GM21390 (cell line): ENCODE measurements around the gene C18orf54.
"Not testable (repeated sequence)": the region's sequence is repeated elsewhere in the genome, so short reads cannot be mapped to it uniquely, and the experiment has no call there.

Experiments used
- ATAC-seq: cut with Tn5 transposase; IDR thresholded peaks from one replicate; pipeline ENCODE4 v1.9.1; 2021; ENCODE audit not compliant: unreplicated experiment

Gene C18orf54

DNA sequence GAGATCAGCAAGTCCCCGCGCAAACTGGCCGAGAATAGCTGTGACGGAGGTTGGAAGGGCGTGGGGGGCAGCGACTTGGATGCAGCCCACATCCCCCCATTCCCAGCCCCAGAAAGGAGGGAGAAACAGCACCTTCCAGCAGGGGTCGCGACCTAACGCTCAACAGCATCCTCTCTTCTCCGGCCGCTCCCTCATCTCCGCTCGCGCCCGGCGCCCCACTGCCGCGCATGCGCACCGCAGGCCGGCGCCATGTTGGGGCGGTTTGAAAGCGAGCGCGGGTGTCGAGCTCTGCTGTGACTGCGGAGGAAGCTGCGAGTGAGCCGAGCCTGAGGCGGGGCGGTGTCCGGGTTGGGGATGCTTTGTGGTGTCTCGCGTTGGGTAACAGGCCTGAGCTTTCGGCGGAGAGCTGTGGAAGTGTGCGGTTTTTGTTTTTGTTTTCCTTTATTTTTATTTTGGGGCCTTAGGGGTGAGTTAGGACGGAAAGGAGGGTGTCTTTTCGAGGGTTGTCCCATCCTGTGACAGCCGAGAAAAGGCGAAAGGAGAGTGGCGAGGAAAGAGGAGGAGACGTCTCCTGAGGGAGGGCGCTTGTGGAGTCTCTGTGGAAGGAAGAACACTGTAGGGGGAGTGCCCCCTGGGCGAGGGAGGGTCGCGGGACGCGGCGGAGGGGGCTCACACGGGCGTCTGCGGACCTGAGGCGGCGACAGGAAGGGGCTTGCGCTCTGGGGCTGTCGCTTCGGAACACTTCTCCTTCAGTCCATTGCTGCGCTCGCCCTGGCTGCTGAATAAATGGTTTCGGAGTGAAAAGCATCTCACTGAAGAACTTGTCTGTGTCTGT, at the start of gene C18orf54, which contains the start of gene STARD6:
Gene C18orf54, plus strand, starts transcription at position 247 of the 835 bp plus-strand sequence. CDS start 2,667 bp downstream, outside the sequence.
Gene STARD6, minus strand, starts transcription at position 199 of the 835 bp plus-strand sequence. CDS start 3,285 bp downstream, outside the sequence.
- peak; percentile 93 for ATAC-seq

DNA sequence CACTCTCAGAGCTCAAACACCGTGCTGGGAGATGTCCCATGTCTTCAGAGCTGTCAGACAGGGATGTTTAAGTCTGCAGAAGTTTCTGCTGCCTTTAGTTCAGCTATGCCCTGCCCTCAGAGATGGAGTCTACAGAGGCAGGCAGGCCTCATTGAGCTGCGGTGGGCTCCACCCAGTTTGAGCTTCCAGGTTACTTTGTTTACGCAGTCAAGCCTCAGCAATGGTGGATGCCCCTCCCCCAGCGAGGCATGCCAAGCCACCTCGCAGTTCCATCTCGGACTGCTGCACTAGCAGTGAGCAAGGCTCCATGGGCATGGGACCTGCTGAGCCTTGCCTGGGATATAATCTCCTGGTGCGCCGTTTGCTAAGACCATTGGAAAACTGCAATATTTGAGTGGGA, 48.1 kb upstream of the C18orf54 start:
- ATAC-seq, result not testable (repeated sequence)

DNA sequence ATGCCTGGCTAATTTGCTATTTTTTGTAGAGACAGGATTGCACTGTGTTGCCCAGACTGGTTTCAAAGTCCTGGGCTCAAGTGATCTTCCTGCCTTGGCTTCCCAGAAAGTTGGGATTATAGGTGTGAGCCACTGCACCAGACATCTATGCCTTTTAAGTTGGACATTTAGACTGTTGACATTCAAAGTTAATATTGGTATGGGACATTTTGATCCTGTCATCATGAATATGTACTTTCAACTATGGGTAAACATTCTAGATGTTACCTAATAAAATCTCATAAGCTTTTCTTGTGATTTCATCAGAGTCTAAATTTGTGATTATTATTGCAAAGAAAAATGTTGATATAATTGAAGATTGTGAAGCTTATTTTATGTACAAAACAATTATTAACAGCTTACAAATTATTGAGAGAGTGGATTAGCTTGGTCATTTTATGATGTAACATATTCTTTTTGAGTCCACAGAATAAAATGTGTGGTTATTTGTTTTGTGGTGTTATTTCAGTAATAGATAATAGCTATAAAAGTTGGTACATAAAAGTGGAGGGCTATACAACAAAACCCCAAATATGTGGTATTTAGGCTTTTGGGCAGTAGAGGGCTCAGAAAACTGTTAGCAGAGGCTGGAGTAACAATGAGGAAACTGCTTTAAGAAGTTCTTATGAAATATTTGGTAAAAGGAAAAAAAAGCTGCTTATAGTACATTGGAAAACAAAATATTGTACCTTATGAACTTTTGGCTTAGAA, 41.5 kb upstream of the C18orf54 start:
- no peak for ATAC-seq

DNA sequence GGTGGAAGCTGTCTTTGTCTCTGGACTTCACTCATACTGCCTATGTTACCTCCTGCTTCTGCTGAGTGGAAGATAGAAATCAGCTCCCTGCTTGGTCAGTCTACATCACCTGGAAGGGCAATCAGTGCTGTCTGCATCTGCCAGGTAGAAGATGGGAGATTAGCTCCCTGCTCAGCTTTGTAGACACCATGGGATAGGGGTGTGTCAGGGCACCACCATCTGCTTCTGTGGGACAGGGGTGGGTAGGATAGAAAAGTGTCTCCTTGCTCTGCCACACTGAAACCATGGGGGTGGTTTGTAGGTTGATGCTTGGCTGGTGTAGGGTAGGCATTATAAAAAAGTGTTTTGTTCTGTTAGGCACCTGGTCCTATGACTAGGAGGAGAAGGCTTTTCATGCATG, 34.1 kb upstream of the C18orf54 start:
- ATAC-seq, result no peak

- no peak for ATAC-seq
Observed at GRCh38 chr18:54323970-54324369, 33.7 kb upstream of the C18orf54 start.

- no peak for ATAC-seq
Observed at GRCh38 chr18:54327818-54328217, 29.9 kb upstream of the C18orf54 start.

DNA sequence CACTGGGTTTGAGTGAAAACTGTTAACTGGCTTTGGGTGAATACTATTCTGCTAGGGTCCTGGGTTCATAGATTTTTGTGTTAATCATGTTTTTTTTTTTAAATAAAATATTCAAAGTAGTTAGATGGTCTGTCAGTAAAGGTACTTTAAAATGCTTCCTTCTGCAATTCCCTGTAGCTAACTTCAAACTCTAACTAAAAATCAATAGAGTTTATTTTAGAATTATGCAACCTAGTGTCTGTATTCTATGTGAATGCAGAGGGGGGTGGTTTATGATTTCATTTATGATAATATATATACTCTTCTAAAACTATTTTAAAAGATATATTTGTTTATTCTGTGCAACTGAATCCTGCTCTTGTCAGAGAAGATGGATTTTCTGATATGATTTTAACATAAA, 27.9 kb upstream of the C18orf54 start:
- ATAC-seq, result no peak

DNA sequence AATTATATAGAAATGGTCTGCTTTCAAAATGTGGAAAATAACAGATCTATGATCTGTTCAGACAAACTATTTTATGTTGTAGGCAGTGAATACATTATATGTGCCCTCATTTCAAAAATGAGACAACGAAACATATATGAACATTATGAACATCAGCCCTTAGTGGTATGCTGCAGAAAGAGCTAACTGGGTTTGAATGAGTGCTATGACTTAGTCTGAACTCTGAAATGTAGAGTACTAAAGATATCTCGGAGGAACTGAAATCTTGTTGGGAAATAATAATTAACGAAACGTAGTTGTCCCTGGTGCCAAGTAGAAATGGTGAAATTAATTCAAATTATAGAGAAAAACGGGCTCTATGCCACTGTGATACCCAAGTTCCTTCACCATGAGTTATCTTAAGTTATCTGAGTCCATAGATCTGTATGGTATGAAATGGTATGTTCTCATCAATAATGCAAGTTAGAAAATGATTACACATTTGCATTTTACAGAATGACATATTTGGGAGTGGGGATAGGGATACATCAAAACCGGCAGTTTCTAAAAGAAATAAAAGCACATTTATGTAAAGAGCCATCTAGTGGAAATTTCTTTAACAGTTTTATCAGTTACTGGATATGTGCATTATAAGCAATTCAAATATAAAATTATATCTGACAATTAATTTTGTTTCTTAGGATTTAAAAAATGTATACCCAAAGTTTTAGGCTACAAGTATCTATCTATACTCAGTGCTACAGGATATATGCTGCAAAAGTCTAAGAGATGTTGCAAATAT, 26.7 kb upstream of the C18orf54 start:
- ATAC-seq, result no peak

- ATAC-seq, result no peak
Observed at GRCh38 chr18:54335638-54336173, 22.0 kb upstream of the C18orf54 start.

DNA sequence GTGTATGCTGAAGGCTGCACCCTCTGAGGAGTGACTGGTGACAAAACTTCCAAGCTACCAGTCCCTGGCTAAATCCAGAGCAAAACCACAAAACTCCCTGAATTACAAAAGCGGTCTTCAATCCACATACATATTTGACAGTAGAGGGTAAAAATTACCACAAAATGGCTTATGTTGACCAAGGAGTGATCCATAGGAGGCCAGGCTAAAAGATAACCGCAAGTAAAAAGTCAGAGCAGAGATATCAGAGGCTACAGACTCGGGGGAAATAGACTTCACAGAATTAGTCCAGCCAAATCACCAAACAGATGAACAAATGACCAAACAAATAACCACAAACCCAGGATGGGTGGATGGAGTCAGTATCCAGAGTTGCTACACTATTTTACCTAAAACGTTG, 19.5 kb upstream of the C18orf54 start:
- ATAC-seq, result no peak

DNA sequence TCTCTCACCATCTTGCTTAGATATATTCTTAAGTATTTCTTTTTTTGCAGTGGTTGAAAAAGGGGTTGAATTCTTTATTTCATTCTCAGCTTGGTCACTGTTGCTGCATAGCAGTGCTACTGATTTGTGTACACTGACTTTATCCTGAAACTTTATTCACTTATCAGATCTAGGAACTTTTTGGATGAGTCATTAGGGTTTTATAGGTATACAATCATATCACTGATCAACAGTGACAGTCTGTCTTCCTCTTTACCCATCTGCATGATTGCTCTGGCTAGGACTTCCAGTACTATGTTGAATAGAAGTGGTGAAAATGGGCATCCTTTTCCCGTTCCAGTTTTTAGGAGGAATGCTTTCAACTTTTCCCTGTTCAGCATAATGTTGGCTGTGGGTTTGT, 6.5 kb upstream of the C18orf54 start:
- ATAC-seq, result no peak

DNA sequence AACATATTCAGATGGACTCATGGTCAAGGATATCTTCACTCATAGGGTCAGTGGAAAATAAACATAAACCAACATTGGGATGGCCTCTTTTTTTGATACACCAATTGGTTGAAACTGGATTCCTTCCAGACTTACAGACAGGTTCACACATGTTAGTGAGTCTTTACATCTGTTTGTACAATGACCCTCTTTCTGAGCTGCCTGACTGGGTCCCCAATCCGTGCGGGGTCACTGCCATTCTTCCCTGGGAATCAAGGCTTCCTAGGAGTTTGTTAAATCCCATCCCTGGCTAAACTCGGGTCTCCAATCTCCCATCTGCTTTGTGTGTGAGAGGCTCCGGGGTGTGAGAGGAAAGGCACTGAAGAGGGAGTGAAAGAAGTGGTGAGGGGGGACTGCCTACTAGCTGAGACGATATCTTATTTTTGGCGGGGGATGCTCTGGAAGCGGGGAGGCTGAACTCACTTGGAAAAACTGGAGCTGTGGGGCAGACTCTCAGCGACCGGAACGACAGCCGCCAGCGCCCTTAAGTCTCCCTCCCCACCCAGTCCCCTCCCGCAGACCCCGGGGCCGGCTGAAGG, 535 bp upstream of the C18orf54 start:
- peak; percentile 39 for ATAC-seq

- peak; percentile 17 for ATAC-seq
Observed at GRCh38 chr18:54358495-54359040, 862 bp downstream of the C18orf54 start.

- no peak for ATAC-seq
Observed at GRCh38 chr18:54359233-54359632, 1.5 kb downstream of the C18orf54 start.

DNA sequence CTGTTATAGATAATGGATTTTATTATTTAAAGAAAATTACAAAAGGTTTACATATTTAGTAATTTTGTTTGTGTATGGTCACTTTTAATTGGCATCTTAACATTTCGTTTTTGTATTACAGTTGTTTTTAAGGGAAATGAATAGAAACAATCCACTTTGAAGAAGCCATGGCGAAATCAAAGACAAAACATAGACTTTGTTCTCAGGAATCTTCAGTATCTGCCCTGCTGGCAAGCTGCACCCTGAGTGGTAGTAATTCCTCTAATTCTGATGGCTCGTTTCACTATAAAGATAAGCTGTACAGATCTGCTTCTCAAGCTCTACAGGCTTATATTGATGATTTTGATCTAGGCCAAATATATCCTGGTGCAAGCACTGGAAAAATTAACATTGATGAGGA, 2.7 kb downstream of the C18orf54 start:
- no peak for ATAC-seq

DNA sequence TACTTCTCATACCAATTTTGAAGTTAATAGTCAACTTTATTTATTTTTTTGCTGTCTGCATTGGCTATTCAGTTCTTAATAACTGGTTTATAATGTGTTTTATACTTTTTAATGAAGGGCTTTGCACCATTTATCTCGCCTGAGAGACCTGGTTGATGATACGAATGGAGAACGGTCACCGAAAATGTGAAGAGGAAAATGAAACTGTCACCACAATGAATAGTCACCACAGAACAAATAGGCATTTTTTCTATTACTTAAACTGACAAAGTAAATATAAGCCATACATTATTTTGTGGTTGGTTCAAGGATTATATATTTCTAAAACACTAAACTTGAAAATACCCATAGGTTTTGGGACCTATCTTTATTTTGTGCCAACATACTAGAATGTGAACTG, 20.4 kb downstream of the C18orf54 start:
- no peak for ATAC-seq

- no peak for ATAC-seq
Observed at GRCh38 chr18:54381640-54382039, 23.9 kb downstream of the C18orf54 start.

GRCh38 chr18:54382076-54382475, 24.4 kb downstream of the C18orf54 start:
- ATAC-seq, result no peak

- no peak for ATAC-seq
Observed at GRCh38 chr18:54382733-54383252, 25.1 kb downstream of the C18orf54 start.

DNA sequence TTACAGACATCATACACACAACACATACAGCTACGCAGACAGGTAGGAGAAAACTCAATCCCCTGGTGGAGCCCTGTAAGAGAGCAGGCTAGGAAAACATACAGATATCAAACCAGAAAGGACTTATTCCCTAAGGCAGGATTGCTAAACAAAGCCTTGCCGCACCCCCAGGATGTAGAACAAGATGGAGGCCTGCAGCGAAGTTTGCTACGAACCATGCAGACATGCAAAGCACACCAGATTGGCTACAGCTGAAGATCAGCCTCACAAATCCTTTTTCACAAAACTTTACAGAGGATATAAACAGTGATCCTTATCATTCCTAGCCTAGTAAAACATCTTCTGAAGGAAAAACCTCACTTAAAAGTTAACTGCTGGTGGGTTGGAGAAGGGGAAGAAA, 28.3 kb downstream of the C18orf54 start:
- ATAC-seq, result no peak
